IMR-90 (cell line): Measurements from ENCODE around the gene PHACTR3.

ENCODE experiments used
- CHD1 ChIP-seq: IDR thresholded peaks from 2 replicates; pipeline ENCODE4 v1.6.1; 2012; ENCODE audit warnings: low read depth, low read length, improper control_type of control experiment
- NFE2L2 ChIP-seq: fragments of 150-350 bp; IDR thresholded peaks from 2 replicates; pipeline ENCODE4 v1.6.1; 2016; ENCODE audit warnings: low read depth, mild to moderate bottlenecking, low read length
- POLR2A ChIP-seq: IDR thresholded peaks from 2 replicates; pipeline ENCODE4 v1.6.1; 2012; ENCODE audit warnings: mild to moderate bottlenecking, low read depth, low read length
- RFX5 ChIP-seq: IDR thresholded peaks from 2 replicates; pipeline ENCODE4 v1.8.0; 2012; ENCODE audit warnings: low read depth, mild to moderate bottlenecking, low read length, moderate library complexity
- SMC3 ChIP-seq: fragments of 150-350 bp; IDR thresholded peaks from 2 replicates; pipeline ENCODE4 v1.6.1; 2016; ENCODE audit warnings: low read depth, mild to moderate bottlenecking, antibody characterized with exemption, low read length, moderate library complexity
- TF ChIP-seq, protein P1 (sequence below): conservative IDR thresholded peaks from 2 replicates; pipeline ENCODE4 v1.5.1; 2012; ENCODE audit warnings: mild to moderate bottlenecking, low read depth, low read length, improper control_type of control experiment
- TF ChIP-seq, protein P2 (sequence below): fragments of 150-350 bp; IDR thresholded peaks from 2 replicates; pipeline ENCODE4 v1.6.1; 2016; ENCODE audit warnings: low read depth, mild to moderate bottlenecking, low read length, moderate library complexity, borderline replicate concordance

DNA sequence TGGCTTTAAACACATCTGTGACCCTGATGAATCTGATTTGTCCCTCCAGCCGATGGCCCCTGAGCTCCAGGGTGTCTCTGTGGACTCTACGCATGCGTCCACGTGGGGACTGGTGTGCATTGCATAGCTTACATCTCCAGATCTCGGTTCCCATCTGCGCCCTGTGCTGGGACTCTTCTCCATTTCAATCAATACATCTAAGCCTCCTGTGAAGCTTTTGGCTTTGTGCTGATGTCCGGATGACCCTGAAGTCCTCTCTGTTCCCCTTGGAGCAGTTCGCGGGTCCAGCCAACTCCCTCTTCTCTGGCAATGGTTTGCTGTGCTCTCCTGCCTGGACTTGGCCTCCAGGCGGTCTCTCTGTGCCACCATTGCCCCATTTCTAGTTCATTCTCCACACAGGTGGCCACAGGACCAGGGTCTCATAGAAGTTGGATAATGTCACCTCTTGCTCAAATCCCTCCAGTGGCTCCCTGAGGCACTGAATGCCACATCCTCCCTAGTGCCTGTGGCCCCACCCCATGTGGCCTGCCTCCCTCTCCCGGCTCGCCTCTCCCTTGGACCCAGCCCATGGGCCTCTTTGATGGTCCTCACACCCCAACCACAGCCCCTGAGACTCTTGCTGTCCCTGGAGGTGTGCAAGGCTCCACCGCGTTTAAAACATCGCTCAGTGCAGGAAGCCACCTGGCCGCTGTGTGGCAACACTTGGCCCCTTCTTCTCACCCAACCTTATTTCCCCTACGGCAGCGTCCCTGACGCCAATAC, 173.7 kb downstream of the PHACTR3 start:
- TF ChIP-seq, protein P1, sequence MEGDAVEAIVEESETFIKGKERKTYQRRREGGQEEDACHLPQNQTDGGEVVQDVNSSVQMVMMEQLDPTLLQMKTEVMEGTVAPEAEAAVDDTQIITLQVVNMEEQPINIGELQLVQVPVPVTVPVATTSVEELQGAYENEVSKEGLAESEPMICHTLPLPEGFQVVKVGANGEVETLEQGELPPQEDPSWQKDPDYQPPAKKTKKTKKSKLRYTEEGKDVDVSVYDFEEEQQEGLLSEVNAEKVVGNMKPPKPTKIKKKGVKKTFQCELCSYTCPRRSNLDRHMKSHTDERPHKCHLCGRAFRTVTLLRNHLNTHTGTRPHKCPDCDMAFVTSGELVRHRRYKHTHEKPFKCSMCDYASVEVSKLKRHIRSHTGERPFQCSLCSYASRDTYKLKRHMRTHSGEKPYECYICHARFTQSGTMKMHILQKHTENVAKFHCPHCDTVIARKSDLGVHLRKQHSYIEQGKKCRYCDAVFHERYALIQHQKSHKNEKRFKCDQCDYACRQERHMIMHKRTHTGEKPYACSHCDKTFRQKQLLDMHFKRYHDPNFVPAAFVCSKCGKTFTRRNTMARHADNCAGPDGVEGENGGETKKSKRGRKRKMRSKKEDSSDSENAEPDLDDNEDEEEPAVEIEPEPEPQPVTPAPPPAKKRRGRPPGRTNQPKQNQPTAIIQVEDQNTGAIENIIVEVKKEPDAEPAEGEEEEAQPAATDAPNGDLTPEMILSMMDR = no peak
- no peak for TF ChIP-seq RFX5
- no peak for TF ChIP-seq NFE2L2
- no peak for TF ChIP-seq SMC3
- TF ChIP-seq POLR2A = no peak
- no peak for TF ChIP-seq CHD1
- TF ChIP-seq, protein P2, sequence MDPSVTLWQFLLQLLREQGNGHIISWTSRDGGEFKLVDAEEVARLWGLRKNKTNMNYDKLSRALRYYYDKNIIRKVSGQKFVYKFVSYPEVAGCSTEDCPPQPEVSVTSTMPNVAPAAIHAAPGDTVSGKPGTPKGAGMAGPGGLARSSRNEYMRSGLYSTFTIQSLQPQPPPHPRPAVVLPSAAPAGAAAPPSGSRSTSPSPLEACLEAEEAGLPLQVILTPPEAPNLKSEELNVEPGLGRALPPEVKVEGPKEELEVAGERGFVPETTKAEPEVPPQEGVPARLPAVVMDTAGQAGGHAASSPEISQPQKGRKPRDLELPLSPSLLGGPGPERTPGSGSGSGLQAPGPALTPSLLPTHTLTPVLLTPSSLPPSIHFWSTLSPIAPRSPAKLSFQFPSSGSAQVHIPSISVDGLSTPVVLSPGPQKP = no peak
